Stimulated activated CD4-positive, alpha-beta T cell treated with anti-CD3 and anti-CD28 coated beads, TNF-alpha, amount 100 ng/mL, for 48 hours (primary cell): Measurements from ENCODE around the gene PDILT.
"Not testable (repeated sequence)": the region's sequence is repeated elsewhere in the genome, so short reads cannot be mapped to it uniquely, and the experiment has no call there.

Experiments
- DNase-seq, 3 donors: peaks; one replicate each; pipeline ENCODE4 v3.0.0-alpha.2; 2020; ENCODE audit warnings: low read depth in 3 of 3

PDILT gene, protein sequence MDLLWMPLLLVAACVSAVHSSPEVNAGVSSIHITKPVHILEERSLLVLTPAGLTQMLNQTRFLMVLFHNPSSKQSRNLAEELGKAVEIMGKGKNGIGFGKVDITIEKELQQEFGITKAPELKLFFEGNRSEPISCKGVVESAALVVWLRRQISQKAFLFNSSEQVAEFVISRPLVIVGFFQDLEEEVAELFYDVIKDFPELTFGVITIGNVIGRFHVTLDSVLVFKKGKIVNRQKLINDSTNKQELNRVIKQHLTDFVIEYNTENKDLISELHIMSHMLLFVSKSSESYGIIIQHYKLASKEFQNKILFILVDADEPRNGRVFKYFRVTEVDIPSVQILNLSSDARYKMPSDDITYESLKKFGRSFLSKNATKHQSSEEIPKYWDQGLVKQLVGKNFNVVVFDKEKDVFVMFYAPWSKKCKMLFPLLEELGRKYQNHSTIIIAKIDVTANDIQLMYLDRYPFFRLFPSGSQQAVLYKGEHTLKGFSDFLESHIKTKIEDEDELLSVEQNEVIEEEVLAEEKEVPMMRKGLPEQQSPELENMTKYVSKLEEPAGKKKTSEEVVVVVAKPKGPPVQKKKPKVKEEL

DNA sequence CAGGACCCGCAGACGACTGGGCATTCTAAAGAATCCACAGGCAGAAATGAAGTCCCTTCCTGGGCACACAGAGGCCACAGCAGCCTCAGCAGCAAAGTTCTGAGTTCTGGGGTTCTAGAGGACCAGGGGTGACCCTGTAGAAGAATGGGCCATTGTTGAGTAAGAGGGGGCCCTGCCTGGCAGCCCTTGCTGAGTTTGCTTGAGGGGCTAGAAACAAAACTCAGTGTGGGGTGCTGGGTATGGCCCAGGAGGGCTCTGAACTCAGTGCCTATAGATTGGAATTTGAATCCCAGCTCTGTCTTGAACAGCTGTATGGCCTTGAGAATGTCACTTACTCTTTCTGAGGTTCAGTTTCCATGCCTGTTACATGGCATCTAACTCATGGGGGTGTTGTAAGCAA lies at the start of gene PDILT:
Gene PDILT (minus strand): TSS at position 101 of the 400 bp plus-strand sequence. CDS start 5,437 bp downstream, outside the sequence.
- DNase-seq: no peak

- not testable (repeated sequence) for DNase-seq
Measured at GRCh38 chr16:20453633-20454032, 49.1 kb upstream of the PDILT start.

GRCh38 chr16:20451364-20451763 lies 46.8 kb upstream of the PDILT start, which contains the start of gene ACSM2A:
Gene ACSM2A (plus strand): TSS chr16:20451521. CDS start chr16:20460115, 8,594 bp downstream.
- DNase-seq: not testable (repeated sequence)

DNA sequence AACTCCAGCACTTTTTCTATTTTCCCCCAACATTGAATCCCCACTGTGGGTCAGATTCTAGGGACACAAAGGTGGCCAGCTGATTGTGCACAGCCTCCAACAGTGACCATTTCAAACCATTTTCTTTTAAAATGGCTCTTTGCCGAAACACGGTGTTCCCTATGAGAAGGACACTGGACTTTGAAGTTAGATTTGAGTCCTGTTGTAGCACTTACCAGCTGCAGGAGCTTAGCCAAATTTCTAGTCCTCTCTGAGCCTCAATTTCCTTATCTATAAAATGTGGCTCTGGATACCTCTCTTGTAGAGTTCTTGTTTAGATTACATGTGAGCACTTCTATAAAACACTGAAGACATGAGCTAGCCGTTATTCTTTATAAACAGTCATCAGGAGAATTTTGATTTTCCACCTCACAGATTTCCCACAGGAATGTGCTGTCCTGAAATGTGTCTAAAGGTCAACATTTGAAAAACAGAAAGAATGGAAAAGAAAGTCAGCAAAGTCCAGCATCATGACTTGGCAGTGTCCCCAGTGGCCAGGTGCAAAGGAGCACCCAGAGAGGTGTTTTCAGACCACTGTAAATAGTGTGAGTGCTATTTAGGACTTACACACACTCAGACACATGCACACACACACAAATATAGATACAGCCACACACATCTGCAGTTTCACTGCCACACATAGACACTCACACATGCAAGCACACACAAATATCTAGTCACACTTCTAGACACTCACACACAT lies 42.3 kb upstream of the PDILT start:
- DNase-seq: not testable (repeated sequence)

DNA sequence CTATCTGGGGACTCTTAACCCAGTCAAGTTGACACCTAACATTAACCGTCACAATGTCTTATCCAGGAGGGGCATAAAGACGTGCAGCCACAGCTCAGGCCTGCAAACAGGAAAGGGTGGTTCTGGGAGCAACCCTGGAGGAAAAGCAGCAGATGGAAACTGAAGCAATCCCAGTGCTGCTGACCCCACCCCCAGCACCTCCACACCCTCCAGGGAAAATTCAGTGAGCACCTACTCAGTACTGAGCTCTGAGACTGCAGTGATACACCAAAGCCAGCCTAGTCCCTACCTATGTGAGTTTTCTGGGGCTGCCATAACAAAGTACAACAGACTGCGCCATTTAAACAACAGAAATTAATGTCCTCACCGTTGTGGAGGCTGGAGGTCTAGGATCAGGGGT lies 37.3 kb upstream of the PDILT start:
- DNase-seq: not testable (repeated sequence)

GRCh38 chr16:20441191-20441590 lies 36.7 kb upstream of the PDILT start:
- no peak for DNase-seq

- DNase-seq: not testable (repeated sequence)
Measured at GRCh38 chr16:20440731-20441130, 36.2 kb upstream of the PDILT start.

DNA sequence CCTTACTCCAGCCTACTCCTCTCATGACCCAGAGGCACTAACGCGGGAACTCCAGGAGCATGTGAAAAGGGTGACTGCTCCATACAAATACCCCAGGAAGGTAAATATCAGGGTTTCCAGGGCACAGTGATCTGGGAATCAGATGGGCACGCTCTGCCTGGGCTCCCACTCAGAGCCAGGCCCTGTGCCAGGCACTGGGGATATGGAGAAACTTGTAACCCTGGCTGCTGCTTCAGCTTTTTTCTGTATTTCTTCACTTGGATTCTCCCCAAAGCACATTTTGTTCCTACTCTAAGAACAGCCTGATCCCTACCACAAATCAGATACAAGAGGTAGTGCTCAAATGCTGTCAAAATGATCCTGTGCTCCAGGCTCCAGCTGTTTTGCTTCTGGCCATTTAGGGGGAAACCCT lies 35.3 kb upstream of the PDILT start:
- not testable (repeated sequence) for DNase-seq

- not testable (repeated sequence) for DNase-seq
Measured at GRCh38 chr16:20438950-20439349, 34.4 kb upstream of the PDILT start.

DNA sequence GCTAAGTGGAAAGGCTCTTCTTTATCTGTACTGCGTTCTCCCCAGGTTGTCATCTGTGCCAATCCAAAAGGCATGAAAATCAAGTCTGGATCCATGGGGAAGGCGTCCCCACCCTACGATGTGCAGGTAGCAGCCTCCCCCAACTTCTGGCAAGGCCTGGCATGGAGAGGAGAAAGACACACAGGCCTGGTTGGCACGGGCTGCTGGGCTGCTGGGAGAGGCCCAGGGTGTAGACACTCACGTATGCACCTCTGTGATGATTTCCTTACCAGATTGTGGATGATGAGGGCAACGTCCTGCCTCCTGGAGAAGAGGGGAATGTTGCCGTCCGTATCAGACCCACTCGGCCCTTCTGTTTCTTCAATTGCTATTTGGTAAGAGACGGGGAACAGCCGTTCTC lies 26.4 kb upstream of the PDILT start:
- DNase-seq: no peak

GRCh38 chr16:20430480-20430879 lies 25.9 kb upstream of the PDILT start:
- not testable (repeated sequence) for DNase-seq

DNA sequence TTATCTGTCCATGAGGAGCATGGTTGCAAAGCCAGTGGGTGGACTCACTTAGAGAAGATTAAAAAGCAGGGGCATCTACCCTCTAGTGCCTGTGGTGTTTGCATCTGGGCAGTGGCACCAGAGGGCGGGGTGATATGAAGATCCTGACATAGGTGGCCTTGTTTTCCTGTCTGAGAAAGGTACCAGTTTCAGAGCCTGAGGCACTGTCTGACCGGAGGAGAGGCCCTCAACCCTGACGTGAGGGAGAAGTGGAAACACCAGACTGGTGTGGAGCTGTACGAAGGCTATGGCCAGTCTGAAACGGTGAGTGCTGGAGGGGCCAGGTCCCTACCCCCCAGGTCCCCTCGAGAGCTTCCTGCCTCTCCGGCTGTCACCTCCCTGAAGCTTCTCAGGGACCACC lies 25.0 kb upstream of the PDILT start:
- DNase-seq: not testable (repeated sequence)

GRCh38 chr16:20427401-20427797 lies 22.9 kb upstream of the PDILT start:
- not testable (repeated sequence) for DNase-seq

GRCh38 chr16:20424129-20424866 lies 19.8 kb upstream of the PDILT start:
- no peak for DNase-seq

DNA sequence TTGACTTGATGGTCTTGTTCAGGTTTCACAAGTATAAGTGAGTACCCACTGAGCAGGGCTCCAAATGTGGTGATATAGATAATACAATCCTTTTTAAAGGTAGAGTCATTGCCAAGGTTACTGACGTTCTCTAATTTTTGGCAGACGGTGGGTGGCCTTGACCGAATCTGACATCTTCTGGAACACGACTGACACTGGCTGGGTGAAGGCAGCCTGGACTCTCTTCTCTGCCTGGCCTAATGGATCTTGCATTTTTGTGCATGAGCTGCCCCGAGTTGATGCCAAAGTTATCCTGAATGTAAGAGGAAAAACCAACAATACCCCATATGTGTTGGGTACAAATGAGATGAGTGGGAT lies 19.2 kb upstream of the PDILT start:
- not testable (repeated sequence) for DNase-seq

DNA sequence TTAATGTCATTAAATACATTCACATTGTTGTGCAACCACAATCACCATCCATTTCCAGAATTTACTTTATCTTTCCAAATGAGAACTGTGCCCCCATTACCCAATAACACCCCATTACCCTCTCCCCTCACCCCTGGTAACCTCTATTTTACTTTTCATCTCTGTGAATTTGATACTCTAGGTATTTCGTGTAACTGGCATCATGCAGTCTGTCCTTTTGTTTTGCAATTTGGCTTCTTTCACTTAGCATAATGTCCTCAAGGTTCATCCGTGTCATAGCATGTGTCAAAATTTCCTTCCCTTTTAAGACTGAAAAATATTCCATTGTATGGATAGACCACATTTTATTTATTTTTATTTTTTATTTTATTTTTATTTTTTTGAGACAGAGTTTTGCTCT lies 17.2 kb upstream of the PDILT start:
- not testable (repeated sequence) for DNase-seq

GRCh38 chr16:20419093-20419492 lies 14.6 kb upstream of the PDILT start:
- not testable (repeated sequence) for DNase-seq

DNA sequence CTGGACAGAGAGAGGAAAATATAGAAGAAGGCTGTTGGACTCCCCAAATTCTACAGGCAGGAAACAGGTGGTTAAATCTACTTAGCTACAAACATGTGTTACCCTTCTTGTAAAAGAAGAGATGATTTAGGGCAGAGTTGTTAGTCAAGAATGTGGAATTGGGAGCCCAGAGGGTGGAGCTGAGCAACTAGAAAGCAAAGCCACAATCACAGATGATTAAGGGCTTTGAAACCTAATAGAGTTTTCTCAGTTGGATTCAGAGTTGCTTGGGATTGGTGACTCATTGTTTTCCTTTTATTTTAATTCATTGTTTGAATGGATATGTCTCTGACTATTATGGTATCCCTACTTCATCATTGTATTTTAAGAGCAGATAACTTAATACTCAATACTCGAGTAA lies 11.0 kb upstream of the PDILT start:
- DNase-seq: no peak

- no peak for DNase-seq
Measured at GRCh38 chr16:20411055-20411454, 6.5 kb upstream of the PDILT start.

- no peak for DNase-seq
Measured at GRCh38 chr16:20410121-20410723, 5.7 kb upstream of the PDILT start.

DNA sequence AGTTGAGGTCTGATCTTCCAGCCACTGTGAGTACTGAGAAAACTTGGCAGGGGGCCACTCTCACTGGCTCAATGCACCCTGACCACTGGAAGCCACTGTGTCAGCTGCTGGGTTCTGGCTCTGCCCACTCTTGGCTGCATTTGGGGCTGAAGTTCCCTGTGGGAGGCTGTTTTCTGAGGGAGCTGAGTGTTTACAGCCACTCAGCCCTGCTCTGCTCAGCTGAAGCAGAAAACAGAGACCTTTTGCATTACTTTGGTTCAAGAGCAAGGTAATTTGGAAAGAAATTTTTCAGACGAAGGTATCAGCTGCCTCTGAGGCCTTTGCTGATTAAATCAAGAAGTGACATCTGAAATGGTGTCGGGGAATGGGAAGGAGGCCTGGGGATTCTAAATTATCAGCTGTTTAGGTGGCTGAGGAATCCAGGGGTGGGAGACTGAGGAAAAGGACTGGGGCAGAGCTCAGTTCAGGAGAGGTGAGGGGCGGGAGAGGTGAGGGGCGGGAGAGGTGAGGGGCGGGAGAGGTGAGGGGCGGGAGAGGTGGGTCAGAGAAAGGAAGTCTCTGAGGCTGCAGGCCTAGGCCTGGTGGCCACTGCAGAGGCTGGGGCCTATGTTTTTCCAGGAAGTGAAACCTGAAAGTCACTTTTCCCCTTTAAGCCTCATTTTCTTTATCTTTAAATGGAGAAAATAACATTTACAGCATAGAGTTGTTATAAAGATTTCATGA lies 5.0 kb upstream of the PDILT start, which contains the start of gene ACSM5:
Gene ACSM5 (plus strand): TSS at position 137 of the 723 bp plus-strand sequence. CDS start 1,951 bp downstream, outside the sequence.
- no peak for DNase-seq
